NCI-H748 (cell line): ENCODE measurements around the gene GDF2.

ENCODE experiments used
- DNase-seq: peaks from one replicate; lab custom pipeline; 2025; ENCODE audit not compliant: unreplicated experiment; lab: John Stamatoyannopoulos, UW

GDF2 gene

DNA sequence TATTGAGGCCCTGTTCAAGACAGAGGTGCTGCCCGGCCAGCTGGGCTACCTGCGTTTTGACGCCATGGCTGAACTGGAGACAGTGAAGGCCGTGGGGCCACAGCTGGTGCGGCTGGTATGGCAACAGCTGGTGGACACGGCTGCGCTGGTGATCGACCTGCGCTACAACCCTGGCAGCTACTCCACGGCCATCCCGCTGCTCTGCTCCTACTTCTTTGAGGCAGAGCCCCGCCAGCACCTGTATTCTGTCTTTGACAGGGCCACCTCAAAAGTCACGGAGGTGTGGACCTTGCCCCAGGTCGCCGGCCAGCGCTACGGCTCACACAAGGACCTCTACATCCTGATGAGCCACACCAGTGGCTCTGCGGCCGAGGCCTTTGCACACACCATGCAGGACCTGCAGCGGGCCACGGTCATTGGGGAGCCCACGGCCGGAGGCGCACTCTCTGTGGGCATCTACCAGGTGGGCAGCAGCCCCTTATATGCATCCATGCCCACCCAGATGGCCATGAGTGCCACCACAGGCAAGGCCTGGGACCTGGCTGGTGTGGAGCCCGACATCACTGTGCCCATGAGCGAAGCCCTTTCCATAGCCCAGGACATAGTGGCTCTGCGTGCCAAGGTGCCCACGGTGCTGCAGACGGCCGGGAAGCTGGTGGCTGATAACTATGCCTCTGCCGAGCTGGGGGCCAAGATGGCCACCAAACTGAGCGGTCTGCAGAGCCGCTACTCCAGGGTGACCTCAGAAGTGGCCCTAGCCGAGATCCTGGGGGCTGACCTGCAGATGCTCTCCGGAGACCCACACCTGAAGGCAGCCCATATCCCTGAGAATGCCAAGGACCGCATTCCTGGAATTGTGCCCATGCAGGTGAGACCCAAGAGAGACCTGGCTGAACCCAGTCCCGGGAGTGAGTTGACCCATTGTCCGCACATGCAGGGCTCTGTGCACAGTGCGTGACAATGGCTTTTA, 28.7 kb downstream of the GDF2 start:
- no peak for DNase-seq

DNA sequence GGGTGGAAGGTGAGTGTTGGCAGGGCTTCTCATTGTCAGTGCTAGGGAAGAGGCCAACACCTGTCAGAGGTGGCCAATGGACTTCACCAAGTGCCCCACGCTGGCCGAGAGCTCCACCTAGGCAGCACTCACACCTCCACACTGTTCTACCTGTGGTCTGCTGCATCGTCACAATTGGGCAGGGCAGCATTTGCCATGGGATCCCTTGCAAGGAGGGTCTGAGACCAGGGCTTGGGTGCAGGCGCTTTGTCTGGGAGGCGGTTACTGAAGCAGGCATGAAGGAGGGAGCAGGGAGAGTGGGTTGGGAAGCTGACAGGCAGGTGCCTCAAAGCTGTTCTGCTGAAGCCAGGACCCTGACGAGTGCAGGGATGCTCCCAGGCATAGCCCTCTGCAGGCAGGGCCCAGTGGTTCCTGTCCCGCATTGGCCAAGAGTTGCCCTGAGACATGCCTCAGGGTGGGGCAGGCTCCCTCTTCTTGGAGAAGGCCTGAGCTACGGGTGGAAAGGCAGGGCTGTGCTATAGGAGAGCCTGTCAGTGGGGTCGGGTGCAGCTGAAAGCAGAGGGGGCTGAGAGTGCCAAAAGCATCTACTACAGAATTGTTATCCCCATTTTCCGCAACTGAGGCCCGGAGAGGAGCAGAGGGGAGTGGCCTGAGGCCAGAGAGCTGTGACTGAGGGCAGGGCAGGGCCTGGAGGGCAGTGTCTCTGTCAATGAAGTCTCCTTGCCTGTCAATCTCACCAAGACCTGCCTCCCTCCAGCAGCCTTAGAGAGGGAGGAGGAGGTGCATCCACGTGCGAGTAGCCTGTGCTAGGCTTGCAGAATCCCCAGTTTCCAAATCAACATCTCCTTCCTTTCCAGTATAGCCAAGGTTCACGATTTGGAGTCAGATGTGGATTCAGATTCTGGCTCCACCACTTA, 29.9 kb downstream of the GDF2 start:
- no peak for DNase-seq

DNA sequence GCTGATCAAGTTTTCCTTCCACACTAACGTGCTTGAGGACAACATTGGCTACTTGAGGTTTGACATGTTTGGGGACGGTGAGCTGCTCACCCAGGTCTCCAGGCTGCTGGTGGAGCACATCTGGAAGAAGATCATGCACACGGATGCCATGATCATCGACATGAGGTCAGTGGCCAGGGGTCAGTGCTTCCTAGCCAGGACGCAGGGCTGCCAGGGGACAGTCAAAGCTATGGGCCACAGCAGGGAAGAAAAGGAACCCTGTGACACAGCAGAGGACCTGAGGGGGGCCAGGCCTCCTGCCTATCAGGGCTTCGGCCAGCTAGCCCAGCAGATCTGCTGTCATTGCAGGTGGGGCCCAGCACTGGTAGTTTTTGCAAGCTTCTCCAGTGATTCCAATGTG, 31.1 kb downstream of the GDF2 start:
- DNase-seq = no peak

DNA sequence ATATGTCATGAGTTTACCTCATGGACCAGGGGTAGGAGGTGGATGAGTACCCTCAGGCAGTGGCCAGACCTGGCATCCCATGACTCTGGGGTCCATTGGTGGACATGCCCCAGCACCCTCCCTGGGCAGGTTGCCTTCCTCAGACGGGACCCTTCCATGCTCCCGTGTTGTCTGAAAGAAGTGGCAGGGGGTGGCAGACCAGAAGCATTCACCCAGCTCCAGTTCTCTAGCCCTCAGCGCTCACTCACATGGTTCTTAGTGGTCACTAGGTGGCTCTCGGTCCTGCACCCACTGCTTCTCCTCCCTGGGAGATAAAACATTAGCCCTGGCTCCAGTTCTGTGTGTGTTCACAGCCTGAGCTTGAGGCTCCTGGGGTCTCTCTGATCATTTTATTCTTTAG, 31.9 kb downstream of the GDF2 start:
- no peak for DNase-seq

DNA sequence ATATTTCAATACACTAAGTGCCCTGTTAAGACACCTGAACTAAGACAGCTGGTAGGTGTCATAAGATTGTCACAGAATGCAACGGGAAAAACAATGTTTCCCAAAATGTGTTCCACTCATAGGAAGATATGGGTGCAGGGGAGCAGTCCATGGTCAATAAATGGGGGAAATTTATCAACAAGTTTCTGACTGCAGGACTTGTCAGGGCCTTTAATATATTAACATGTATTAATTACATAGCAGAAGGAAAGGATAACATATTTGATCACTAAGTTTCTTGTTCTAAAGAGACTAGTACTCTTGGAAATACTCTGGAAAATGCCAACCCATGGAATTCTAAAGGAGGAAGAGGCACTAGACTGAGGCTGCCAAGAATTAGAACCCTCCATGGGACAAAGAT, 32.6 kb downstream of the GDF2 start:
- DNase-seq = no peak

DNA sequence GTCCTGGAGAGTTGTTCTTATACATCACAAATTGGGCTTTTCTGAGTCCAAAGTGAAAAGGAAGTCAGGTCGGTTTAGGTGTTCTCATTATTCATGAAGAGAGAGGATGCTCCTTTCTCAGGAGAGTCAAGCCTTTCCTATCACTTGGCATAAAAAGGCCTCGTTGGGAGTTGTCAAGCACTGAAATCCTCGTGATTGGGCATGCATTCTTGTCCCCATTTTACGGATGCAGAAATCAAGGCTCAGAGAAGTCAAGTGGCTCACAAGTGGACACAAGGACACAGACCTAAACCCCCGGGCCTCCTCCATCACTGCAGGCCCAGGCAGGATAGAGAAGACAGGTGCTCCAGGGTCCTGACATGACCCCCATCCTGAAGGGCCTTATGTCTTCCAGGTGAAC, 34.5 kb downstream of the GDF2 start:
- DNase-seq = no peak

DNA sequence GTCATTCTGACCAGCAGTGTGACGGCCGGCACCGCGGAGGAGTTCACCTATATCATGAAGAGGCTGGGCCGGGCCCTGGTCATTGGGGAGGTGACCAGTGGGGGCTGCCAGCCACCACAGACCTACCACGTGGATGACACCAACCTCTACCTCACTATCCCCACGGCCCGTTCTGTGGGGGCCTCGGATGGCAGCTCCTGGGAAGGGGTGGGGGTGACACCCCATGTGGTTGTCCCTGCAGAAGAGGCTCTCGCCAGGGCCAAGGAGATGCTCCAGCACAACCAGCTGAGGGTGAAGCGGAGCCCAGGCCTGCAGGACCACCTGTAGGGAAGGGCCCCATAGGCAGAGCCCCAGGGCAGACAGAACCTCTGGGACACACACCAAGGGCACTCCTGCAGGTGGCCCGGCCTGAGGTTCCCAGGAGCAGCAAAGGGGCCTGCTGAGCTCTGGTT, 34.9 kb downstream of the GDF2 start:
- no peak for DNase-seq

DNA sequence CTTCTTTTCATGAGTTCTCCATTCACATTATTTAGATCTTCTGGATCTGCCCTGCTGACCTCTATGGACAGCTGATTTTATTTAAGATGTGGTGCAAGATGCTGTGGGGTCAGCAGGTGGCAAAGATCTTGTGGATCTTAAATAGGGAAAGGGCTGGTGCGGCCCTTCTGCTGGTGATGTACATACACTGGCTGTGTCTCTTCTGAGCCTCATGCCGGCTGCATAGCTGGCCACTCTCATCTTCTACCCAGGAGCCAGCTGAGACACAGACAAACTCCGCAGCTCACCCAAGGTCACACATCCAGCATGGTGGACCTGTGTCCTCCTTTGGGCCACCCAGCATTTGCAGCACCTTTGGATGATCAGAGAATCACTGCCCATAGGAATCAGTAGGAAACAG, 35.7 kb downstream of the GDF2 start:
- DNase-seq = no peak

DNA sequence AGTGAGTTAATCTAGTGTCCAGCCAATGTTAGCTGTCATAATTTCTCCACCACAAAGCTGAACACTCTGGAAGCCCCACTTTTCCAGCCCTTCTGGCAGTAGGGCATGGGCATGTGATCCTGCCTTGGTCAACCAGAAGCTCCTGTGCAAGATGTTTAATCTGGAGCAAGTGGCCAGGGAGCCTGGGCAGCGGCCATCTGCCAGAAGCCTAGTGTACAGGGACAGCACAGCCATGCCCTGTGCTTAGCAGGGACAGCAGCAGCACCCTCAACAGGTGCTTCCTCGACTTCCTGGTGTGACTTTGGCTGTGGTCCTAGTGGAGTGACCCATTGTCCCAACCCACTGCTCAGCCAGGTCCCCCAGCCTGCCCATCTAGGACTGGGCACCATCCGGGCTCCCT, 36.2 kb downstream of the GDF2 start:
- no peak for DNase-seq

DNA sequence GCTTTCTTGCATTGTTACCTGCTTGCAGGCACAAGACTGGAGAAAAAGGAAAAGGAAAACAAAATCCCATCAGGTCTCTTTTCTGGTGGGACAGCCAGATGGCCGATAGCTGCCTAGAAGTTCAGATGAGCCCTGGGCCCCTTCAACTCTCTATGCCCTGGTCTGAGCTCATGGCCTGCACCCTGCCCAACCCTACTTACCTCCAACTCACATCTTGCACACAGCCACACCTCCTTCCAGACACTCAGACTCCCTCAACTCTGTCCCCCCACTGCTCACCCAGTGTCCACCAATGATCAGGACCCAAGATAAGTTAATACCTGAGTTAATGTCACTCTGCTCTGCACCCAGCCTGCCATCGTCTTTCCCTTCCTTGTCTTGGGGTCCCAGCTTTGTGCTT, 36.8 kb downstream of the GDF2 start:
- DNase-seq = no peak

DNA sequence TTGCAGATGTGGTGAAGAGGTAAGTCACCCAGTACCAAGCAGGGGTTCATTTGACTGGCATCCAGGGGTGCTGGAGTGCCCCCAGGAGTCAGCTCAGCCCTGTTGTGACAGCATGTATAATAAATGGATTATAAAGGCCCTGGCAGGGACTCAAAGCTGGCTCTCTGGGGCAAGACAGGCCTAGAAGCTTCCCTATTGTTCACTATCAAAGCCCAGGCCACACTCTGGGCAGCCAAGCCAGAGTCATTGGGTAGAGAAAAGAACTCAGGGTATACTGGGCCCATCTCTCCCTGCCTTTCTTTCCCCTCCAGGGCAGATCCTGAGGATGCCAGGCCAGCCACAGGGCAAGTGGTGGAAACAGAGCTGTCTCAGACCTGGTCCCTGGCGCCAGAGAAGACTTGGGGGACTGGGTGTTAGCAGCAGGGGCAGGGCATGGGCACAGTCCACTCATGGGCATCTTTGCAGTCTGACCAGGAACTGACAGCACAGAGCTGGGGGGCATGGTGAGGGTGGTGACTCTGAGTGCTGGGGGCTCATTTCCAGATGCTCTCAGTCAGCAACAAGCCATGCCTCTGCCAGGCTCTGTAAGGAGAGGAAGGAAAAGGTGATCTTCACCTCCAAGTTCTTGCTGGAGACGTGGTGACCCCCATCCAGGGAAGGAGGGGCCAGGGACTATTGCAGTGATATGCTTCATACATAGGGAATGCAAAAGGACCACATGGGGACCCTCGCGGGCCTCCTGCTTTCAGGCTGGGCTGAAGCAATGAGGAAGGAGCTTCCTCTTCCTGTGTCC, 37.6 kb downstream of the GDF2 start:
- DNase-seq = no peak

DNA sequence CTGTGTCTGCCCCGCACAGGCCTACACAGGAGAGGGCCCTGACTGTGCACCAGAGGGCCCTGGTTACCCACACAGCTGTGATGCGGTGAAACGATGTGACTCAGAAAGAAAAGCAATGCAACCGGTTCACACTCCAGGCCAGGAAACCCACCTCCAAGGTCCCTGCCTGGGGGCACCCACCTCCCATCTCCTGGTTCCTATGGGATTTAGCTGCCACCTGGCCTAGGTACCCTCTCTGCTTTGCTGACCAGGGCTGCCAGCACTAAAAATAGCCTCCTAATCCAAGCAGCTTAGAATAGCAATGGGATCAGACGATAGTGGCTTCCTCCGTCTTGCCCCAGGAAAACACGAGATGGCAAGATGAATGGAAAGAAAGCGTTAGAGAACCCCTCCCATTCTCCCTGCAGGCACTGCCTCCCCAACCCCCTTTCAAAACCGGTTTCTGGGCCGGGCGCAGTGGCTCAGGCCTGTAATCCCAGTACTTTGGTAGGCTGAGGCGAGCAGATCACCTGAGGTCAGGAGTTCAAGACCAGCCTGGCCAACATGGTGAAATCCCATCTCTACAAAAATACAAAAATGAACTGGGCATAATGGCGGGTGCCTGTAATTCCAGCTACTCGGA, 38.3 kb downstream of the GDF2 start:
- DNase-seq = no peak

DNA sequence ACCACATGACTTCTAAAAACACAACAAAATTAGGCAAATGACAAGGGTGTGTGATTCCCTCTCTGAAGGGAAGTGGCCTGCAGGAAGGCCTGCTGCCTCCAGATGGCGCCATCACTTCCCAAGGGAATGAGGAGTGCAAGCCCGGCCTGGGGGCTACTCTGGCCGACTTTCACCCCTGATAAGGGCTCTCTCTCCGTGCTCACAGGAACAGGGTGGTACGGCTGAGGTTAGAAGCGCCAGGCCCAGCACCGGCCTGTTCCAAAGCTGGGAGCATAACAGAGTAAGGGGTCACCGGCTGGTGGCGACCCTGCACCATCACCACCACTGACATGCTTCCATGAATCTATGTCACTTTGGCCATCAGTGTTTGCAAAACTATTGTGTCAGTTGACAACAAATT, 39.0 kb downstream of the GDF2 start:
- peak; percentile 51 for DNase-seq

DNA sequence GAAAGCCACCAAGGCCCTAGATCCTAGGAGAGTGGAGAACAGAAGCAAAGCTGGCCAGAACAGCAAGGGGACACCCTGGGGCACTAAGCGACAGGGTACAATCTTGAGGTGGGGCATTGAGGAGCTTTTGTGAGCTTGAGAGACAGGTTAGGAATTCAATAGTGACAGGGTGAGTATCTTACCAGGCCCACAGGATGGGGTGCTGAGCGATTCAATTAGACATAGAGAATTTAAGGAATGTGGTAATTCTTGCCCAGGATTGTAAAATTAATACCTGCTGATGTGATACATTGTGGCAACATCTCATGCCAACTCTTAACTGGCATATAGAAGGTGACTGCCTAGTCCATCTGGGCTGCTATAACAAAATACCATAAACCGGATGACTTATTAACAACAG, 39.9 kb downstream of the GDF2 start:
- no peak for DNase-seq

DNA sequence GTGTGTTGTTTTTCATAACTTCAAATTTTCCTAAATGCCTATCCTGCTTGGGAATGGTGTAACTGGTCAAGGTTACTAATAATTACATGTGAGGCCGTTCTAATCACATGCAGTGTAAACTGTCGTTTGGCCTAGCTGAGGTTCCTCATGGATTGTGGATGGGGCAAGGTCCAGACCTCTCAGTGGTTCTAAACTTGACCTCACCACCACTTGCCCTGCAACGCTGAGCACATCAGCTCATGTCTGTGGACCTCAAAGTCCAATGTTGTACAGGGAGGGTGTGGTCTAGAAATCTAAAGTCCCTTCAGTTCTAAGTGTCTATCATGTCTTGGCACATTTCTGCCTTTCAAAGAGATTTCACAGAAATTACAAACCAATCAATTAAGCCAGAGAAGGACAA, 41.5 kb downstream of the GDF2 start:
- no peak for DNase-seq

DNA sequence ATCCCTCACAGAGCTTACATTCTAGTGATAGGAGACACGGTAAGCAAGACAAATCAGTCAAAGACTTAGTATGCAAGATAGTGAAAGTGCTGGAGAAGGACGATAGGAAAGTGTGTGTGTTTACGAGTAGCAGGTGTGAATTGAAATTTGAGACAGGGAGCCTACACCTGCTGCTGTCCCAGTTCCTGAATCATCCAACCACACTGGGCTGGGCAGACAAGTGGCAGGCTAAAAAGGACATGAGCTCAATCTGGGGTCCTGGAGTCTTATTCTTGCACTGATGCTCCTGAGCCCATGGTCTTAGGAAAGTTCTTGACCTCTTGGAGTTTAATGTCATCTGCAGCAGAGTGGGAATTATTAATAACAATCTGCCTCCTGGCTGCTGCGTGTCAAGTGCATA, 42.1 kb downstream of the GDF2 start:
- DNase-seq = peak; percentile 74

DNA sequence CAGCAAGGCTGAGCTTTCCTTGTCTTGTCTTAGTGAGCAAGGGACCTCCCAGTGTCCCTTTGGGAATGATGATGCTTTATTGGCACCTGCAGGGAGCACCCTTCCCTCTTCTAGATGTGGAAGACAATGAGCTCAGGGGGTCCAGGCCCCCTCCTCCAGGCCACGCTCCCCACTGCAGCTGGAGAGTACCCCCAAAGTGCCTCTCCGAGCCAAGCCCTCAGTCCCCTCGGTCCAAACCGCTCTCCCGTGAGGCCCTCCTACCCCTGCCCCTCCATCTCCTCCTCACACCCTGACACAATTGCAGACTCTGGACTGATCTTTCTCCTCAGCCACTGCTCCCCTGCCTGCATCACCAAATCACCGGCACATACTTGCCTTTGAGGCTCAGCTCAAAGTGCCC, 42.7 kb downstream of the GDF2 start:
- no peak for DNase-seq

DNA sequence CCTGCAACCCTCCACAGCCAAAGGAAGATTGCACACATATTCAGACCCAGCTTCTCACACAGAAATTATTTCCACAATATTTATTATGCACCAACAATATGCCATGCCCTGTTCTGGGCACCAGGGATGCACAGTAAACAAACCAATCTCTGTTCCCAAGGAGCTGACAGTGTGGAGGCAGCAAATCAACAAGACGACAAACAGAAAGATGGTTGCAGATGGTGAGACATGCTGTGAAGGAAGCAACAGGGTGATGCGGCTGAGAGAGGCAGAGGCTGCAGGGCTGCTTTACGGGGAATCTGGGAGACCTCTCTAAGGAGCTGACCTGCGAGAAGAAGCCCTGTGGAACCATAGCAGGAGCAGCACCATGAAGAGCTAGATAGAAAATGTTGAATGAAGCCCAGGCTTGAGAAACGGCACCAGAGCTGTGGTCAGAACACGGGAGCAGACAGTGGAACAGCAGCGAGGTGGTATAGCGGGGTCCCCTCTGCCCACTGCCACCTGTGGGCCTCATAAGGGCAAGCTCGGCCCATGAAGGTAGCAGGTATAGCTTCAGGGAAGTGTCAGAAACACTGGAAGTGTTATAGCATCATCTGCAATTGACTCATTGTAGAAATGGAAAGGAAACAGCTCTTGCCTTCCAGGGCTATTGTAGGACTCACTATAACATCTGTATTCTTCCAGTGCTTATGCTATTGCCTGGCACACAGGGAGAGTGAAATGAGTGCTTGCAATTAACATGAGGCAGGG, 43.4 kb downstream of the GDF2 start:
- no peak for DNase-seq

DNA sequence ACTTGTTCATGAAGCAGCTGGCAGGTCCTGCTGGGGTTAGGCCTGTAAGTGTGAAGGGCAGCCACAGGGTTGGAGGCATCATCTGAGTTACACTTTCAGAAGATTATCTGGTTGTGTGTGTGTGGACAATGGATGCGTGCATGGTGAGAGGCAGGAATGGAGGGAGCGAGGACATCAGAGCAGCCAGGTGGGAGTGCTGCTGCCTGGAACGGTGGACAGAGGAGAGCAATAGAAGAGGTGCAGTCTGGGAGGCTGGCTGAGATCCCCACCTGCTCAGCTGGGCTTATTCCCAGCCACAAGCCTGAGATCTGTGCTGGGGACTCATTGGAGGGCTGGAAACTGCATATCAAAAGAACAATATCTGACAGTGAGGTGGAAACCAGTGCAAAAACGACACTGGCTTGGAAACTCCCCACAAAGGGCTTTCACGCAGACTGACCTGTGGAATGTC, 44.0 kb downstream of the GDF2 start:
- no peak for DNase-seq
